ENCODE results near the gene SNTG2.

The SNTG2 gene

GRCh38 chr2:1283871-1284270 is 333.2 kb downstream of the SNTG2 start:
- no peak for DNase-seq (ENCODE audit: low read depth)
- H3K4me3 ChIP-seq (ENCODE audit: low read depth, low read length) = no peak overlapping the region

- H3K4me3 ChIP-seq (ENCODE audit: low read depth, low read length) = no peak overlapping the region
- DNase-seq (ENCODE audit: low read depth) = no peak
Observed at GRCh38 chr2:1286929-1287328, 336.3 kb downstream of the SNTG2 start.

GRCh38 chr2:1287427-1287826 is 336.8 kb downstream of the SNTG2 start:
- no peak for DNase-seq (ENCODE audit: low read depth)
- no peak overlapping the region for H3K4me3 ChIP-seq (ENCODE audit: low read depth, low read length)

GRCh38 chr2:1294900-1295299 is 344.3 kb downstream of the SNTG2 start:
- H3K4me3 ChIP-seq (ENCODE audit: low read depth, low read length) = no peak overlapping the region
- DNase-seq (ENCODE audit: low read depth) = no peak

GRCh38 chr2:1295740-1296139 is 345.1 kb downstream of the SNTG2 start:
- no peak overlapping the region for H3K4me3 ChIP-seq (ENCODE audit: low read depth, low read length)
- DNase-seq (ENCODE audit: low read depth) = no peak

GRCh38 chr2:1297372-1298159 is 346.9 kb downstream of the SNTG2 start:
- DNase-seq (ENCODE audit: low read depth) = no peak
- H3K4me3 ChIP-seq (ENCODE audit: low read depth, low read length) = no peak overlapping the region

GRCh38 chr2:1299043-1299442 is 348.4 kb downstream of the SNTG2 start:
- DNase-seq (ENCODE audit: low read depth) = no peak
- no peak overlapping the region for H3K4me3 ChIP-seq (ENCODE audit: low read depth, low read length)

GRCh38 chr2:1300284-1300683 is 349.6 kb downstream of the SNTG2 start:
- no peak overlapping the region for H3K4me3 ChIP-seq (ENCODE audit: low read depth, low read length)
- DNase-seq (ENCODE audit: low read depth) = no peak

- no peak overlapping the region for H3K4me3 ChIP-seq (ENCODE audit: low read depth, low read length)
Observed at GRCh38 chr2:1301056-1301455, 350.4 kb downstream of the SNTG2 start.

GRCh38 chr2:1305342-1306013 is 354.8 kb downstream of the SNTG2 start:
- DNase-seq (ENCODE audit: low read depth) = no peak
- no peak overlapping the region for H3K4me3 ChIP-seq (ENCODE audit: low read depth, low read length)

More at GRCh38 chr2:1301056-1301455, 350.4 kb downstream of the SNTG2 start:
- no peak for DNase-seq (ENCODE audit: low read depth)

- no peak for DNase-seq (ENCODE audit: low read depth)
- H3K4me3 ChIP-seq (ENCODE audit: low read depth, low read length) = no peak overlapping the region
Observed at GRCh38 chr2:1306014-1306686, 355.5 kb downstream of the SNTG2 start.

GRCh38 chr2:1306687-1307516 is 356.3 kb downstream of the SNTG2 start:
- no peak for DNase-seq (ENCODE audit: low read depth)
- H3K4me3 ChIP-seq (ENCODE audit: low read depth, low read length) = no peak overlapping the region

- no peak overlapping the region for H3K4me3 ChIP-seq (ENCODE audit: low read depth, low read length)
- no peak for DNase-seq (ENCODE audit: low read depth)
Observed at GRCh38 chr2:1307670-1308069, 357.0 kb downstream of the SNTG2 start.

GRCh38 chr2:1308678-1309077 is 358.0 kb downstream of the SNTG2 start:
- no peak for DNase-seq (ENCODE audit: low read depth)
- no peak overlapping the region for H3K4me3 ChIP-seq (ENCODE audit: low read depth, low read length)

- no peak for DNase-seq (ENCODE audit: low read depth)
Observed at GRCh38 chr2:1309507-1309906, 358.9 kb downstream of the SNTG2 start.

GRCh38 chr2:1310202-1310601 is 359.6 kb downstream of the SNTG2 start:
- no peak overlapping the region for H3K4me3 ChIP-seq (ENCODE audit: low read depth, low read length)
- no peak for DNase-seq (ENCODE audit: low read depth)

More at GRCh38 chr2:1309507-1309906, 358.9 kb downstream of the SNTG2 start:
- H3K4me3 ChIP-seq (ENCODE audit: low read depth, low read length) = no peak overlapping the region

- H3K4me3 ChIP-seq (ENCODE audit: low read depth, low read length) = no peak overlapping the region
Observed at GRCh38 chr2:1310866-1311265, 360.2 kb downstream of the SNTG2 start.

GRCh38 chr2:1313240-1313924 is 362.7 kb downstream of the SNTG2 start:
- no peak for DNase-seq (ENCODE audit: low read depth)
- no peak overlapping the region for H3K4me3 ChIP-seq (ENCODE audit: low read depth, low read length)

More at GRCh38 chr2:1310866-1311265, 360.2 kb downstream of the SNTG2 start:
- no peak for DNase-seq (ENCODE audit: low read depth)

- H3K4me3 ChIP-seq (ENCODE audit: low read depth, low read length) = no peak overlapping the region
- no peak for DNase-seq (ENCODE audit: low read depth)
Observed at GRCh38 chr2:1314254-1314653, 363.6 kb downstream of the SNTG2 start.

Measured in skeletal muscle cell (primary cell).